ENCODE results near the gene DOCK10. TPM values are rescaled to one million over a fixed set of nuclear protein-coding genes. Genes with fewer than 3 reads are reported as not detected.
A peak's percentile ranks its signal among the peaks of the same experiment; 100 is the strongest.

Gene DOCK10
- total and polyA plus RNA-seq, 2 donors (not counting 1 experiment from before 2014, with no cell fraction given): 20.8 to 26.3 TPM

DNA sequence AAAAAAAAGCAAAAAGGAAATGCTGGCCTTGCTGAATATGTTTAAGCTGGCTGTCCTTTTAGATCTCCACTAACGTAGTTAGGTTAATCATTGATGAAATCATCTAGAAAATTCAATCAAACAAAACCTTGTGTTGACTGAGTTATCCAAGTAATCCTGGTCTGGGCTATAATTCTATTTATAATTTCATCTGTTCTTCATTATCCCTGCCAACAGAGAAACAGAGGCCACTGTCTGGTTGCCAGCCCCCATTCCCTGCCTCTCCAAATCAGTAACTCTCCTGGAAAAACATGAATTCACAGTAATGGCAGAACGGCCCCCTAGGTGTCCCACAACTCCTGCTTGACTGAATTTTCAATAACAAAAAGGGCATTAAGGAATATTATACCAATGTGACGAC is 24.6 kb downstream of the DOCK10 start:
- no peak overlapping the region for H2AFZ ChIP-seq (ENCODE audit: low read length)
- H3K9me3 ChIP-seq (ENCODE audit: control insufficient read depth, insufficient read depth, low read depth, low read length): no peaks in the 10 kb centered on the region
- H3K27me3 ChIP-seq (ENCODE audit: control insufficient read depth, insufficient read depth, low read length): no peaks in the 10 kb centered on the region
- TF ChIP-seq, protein P1, sequence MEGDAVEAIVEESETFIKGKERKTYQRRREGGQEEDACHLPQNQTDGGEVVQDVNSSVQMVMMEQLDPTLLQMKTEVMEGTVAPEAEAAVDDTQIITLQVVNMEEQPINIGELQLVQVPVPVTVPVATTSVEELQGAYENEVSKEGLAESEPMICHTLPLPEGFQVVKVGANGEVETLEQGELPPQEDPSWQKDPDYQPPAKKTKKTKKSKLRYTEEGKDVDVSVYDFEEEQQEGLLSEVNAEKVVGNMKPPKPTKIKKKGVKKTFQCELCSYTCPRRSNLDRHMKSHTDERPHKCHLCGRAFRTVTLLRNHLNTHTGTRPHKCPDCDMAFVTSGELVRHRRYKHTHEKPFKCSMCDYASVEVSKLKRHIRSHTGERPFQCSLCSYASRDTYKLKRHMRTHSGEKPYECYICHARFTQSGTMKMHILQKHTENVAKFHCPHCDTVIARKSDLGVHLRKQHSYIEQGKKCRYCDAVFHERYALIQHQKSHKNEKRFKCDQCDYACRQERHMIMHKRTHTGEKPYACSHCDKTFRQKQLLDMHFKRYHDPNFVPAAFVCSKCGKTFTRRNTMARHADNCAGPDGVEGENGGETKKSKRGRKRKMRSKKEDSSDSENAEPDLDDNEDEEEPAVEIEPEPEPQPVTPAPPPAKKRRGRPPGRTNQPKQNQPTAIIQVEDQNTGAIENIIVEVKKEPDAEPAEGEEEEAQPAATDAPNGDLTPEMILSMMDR (conservative IDR thresholded peaks at IDR 0.05 in 1 of 2, IDR thresholded peaks at IDR 0.05 in 1 of 2; ENCODE audit: low read depth in 1 of 2, low read length in 2 of 2): peak in 1 of 2 donors; percentile 7
- no peak for TF ChIP-seq EZH2 (IDR thresholded peaks at IDR 0.05; ENCODE audit: low read length, missing control alignments)
- no peaks in the 10 kb centered on the region for H3K36me3 ChIP-seq (ENCODE audit: control insufficient read depth, insufficient read depth, low read length)
- no peaks in the 10 kb centered on the region for H4K20me1 ChIP-seq (ENCODE audit: control insufficient read depth, extremely low read depth, insufficient read depth, low read length)
- H3K9ac ChIP-seq (ENCODE audit: insufficient read depth, low read length): no peak overlapping the region
- H3K79me2 ChIP-seq (ENCODE audit: control insufficient read depth, insufficient read depth, low read length): peaks cover 24% of the 10 kb centered on the region
- H3K4me3 ChIP-seq (replicated peaks in 1 of 4; ENCODE audit: control extremely low read depth in 1 of 4, insufficient read depth in 1 of 4, low read depth in 3 of 4, low read length in 4 of 4): no peak overlapping the region
- DNase-seq (ENCODE audit: low read depth in 2 of 2): no peak
- no peak overlapping the region for H3K4me2 ChIP-seq (ENCODE audit: extremely low read depth, insufficient read depth, low read length)
- H3K27ac ChIP-seq (ENCODE audit: insufficient read depth, low read length): no peak overlapping the region
- peaks cover 2% of the 10 kb centered on the region for H3K4me1 ChIP-seq (ENCODE audit: control insufficient read depth, extremely low read depth, insufficient read depth, low read length)

DNA sequence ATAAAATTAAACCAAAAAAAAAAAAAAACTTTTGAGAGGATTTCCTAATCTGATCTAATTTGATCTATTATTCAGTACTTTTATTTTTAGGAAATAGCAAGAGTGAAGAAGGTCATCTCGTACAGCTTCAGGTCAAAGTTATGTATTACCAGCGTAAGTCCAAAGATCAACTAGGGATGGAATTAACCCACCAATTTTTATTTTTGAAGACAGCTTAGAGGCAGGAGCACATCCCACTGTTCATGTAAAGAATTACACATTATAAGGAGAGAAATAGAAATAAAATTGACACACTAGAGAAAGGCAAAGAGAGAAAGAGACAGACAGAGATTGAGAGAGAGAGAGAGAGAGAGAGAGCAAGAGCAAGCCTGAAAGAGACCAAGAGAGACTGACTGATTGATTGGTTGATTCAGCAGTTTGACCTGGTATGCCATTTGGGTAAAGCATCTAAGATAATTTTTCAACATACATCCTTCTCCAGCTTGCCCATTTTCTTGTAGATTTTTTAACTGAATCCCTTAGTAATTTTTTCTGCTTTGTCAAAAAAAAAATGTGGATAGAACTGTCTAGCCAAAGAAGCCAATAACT is 25.1 kb downstream of the DOCK10 start:
- H3K27me3 ChIP-seq (ENCODE audit: control insufficient read depth, insufficient read depth, low read length): no peaks in the 10 kb centered on the region

DNA sequence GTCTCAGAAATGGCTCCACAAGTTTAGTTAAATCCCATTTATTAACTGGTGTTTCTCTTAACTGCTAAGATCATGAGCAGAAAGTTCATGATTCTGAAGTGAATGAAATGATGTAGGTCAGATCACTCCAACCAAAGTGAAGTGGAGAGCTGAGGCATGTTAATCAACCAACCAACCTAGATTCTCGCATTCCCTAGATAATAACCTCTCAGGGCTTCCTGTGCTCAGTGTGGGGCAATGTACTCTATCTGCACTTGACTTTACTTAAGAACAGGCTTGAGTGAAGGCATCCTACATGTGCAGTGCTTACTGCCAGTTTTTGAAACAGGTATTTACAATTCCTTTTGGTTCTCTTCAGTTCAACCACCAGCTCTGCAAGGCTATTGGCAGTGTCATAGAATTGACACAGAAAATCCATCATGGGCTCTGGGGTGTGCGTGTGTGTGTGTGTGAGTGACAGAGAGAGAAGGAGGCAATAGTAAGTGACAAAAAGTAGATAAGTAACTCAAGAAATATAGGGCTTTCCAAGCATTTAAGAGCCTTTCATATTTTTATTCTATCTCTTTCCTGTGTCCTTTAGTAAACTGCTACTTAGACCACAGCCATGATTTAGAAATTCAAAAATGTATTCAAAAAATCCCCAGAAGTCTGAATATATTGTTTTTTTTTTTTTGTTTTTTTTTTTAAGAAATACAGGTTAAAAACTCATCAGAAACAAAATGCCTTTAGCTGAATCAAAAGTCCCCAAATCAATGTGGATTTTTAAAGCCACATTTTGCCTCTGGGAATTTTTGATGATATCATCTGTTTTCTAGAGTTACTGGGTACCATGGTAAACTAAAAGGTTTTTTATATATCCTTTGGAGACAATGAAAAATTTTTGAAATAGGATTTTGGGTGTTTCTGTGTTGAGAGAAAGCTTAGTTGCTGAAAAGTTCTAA is 28.6 kb downstream of the DOCK10 start:
- H3K9me3 ChIP-seq (ENCODE audit: control insufficient read depth, insufficient read depth, low read depth, low read length): no peaks in the 10 kb centered on the region
- H4K20me1 ChIP-seq (ENCODE audit: control insufficient read depth, extremely low read depth, insufficient read depth, low read length): no peaks in the 10 kb centered on the region
- H2AFZ ChIP-seq (ENCODE audit: low read length): no peak overlapping the region
- TF ChIP-seq EZH2 (IDR thresholded peaks at IDR 0.05; ENCODE audit: low read length, missing control alignments): no peak
- TF ChIP-seq, protein P1 (conservative IDR thresholded peaks at IDR 0.05 in 1 of 2, IDR thresholded peaks at IDR 0.05 in 1 of 2; ENCODE audit: low read depth in 1 of 2, low read length in 2 of 2): no peak
- H3K4me3 ChIP-seq (replicated peaks in 1 of 4; ENCODE audit: control extremely low read depth in 1 of 4, insufficient read depth in 1 of 4, low read depth in 3 of 4, low read length in 4 of 4): no peak overlapping the region
- no peaks in the 10 kb centered on the region for H3K27me3 ChIP-seq (ENCODE audit: control insufficient read depth, insufficient read depth, low read length)
- H3K4me2 ChIP-seq (ENCODE audit: extremely low read depth, insufficient read depth, low read length): no peak overlapping the region
- DNase-seq (ENCODE audit: low read depth in 2 of 2): peak in 1 of 2 donors; percentile 56
- peaks cover 5% of the 10 kb centered on the region for H3K4me1 ChIP-seq (ENCODE audit: control insufficient read depth, extremely low read depth, insufficient read depth, low read length)
- H3K36me3 ChIP-seq (ENCODE audit: control insufficient read depth, insufficient read depth, low read length): no peaks in the 10 kb centered on the region
- no peak overlapping the region for H3K27ac ChIP-seq (ENCODE audit: insufficient read depth, low read length)
- H3K79me2 ChIP-seq (ENCODE audit: control insufficient read depth, insufficient read depth, low read length): peaks cover 16% of the 10 kb centered on the region
- no peak overlapping the region for H3K9ac ChIP-seq (ENCODE audit: insufficient read depth, low read length)

More for the DNA sequence above, 25.1 kb downstream of the DOCK10 start:
- no peak for DNase-seq (ENCODE audit: low read depth in 2 of 2)
- H3K79me2 ChIP-seq (ENCODE audit: control insufficient read depth, insufficient read depth, low read length): peaks cover 22% of the 10 kb centered on the region
- no peak overlapping the region for H3K27ac ChIP-seq (ENCODE audit: insufficient read depth, low read length)
- no peaks in the 10 kb centered on the region for H3K36me3 ChIP-seq (ENCODE audit: control insufficient read depth, insufficient read depth, low read length)
- H3K4me2 ChIP-seq (ENCODE audit: extremely low read depth, insufficient read depth, low read length): no peak overlapping the region
- H2AFZ ChIP-seq (ENCODE audit: low read length): no peak overlapping the region
- no peak overlapping the region for H3K4me3 ChIP-seq (replicated peaks in 1 of 4; ENCODE audit: control extremely low read depth in 1 of 4, insufficient read depth in 1 of 4, low read depth in 3 of 4, low read length in 4 of 4)
- peaks cover 2% of the 10 kb centered on the region for H3K4me1 ChIP-seq (ENCODE audit: control insufficient read depth, extremely low read depth, insufficient read depth, low read length)
- TF ChIP-seq, protein P1 (conservative IDR thresholded peaks at IDR 0.05 in 1 of 2, IDR thresholded peaks at IDR 0.05 in 1 of 2; ENCODE audit: low read depth in 1 of 2, low read length in 2 of 2): peak in 1 of 2 donors; percentile 9
- TF ChIP-seq EZH2 (IDR thresholded peaks at IDR 0.05; ENCODE audit: low read length, missing control alignments): no peak
- no peak overlapping the region for H3K9ac ChIP-seq (ENCODE audit: insufficient read depth, low read length)
- no peaks in the 10 kb centered on the region for H3K9me3 ChIP-seq (ENCODE audit: control insufficient read depth, insufficient read depth, low read depth, low read length)
- H4K20me1 ChIP-seq (ENCODE audit: control insufficient read depth, extremely low read depth, insufficient read depth, low read length): no peaks in the 10 kb centered on the region
